ENCODE results near the gene SLC8A2. TPM values are rescaled to one million over a fixed set of nuclear protein-coding genes. Genes with fewer than 3 reads are reported as not detected.

The SLC8A2 gene
- total and polyA plus RNA-seq, 3 donors from 2014 or later = 4.2 to 12.9 (median 5.0) TPM

- Histone ChIP-seq H3K36me3 (ENCODE audit: low read depth, missing control alignments) (no peaks in the 10 kb centered on the region), H3K27ac (peak overlapping the region in 1 of 2 donors; percentile 95), H3K9me3 (no peaks in the 10 kb centered on the region), H3K4me1 (peaks cover 70% of the 10 kb centered on the region), H3K4me3 (no peak overlapping the region), H3K27me3 (no peaks in the 10 kb centered on the region)
- TF ChIP-seq CTCF (IDR thresholded peaks at IDR 0.05) (no peak), POLR2A (IDR thresholded peaks at IDR 0.05) (no peak)
- intact Hi-C loops (cut with DNase I; ENCODE audit: low total_unique reads) = loop anchor here (10.0 kb wide), 1 partner anchor 75 kb away; no protein-coding TSS in a partner anchor
- DNase-seq = no peak
- WGBS, 2 donors = 67 to 72% methylated on average over 6 to 8 of the region's 8 CpGs
Measured at GRCh38 chr19:47509973-47510372, 38.3 kb upstream of the SLC8A2 start.

DNA sequence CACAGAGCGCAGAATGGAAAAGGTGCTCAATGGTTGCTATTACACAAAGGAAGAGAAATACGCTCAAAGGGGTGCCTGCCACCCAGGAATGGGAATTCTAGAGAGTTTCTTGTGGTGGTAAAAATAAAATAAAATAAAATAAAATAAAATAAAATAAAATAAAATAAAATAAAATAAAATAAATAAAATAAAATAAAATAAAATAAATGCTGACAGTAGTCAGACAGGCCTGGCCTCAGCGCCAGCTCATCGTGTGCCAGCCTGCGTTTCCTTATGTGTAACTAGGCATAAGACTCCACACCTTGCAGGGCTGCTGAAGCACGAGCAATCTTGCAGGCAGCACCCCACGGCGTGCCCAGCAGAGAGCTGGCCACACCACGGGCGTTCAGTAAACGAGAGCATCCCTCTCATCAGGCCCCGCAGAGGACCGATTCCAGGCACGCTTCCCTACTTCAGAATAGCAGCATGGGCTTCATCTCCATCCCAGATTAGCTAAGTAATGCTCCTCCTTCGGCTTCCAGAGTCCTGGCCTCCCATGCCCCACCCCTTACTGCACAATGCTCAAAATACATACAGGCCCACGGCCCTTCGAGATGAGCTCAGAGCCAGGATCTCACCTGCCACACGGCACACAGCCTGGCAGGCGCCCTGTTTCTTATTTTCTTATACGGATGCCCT, 37.6 kb upstream of the SLC8A2 start:
- Histone ChIP-seq H3K4me1 (peaks cover 70% of the 10 kb centered on the region), H3K4me3 (no peak overlapping the region), H3K36me3 (ENCODE audit: low read depth, missing control alignments) (no peaks in the 10 kb centered on the region), H3K9me3 (no peaks in the 10 kb centered on the region), H3K27me3 (no peaks in the 10 kb centered on the region), H3K27ac (peak overlapping the region in 1 of 2 donors; percentile 95)
- 87 to 88% methylated on average over 20 of the region's 20 CpGs for WGBS, 2 donors
- TF ChIP-seq CTCF (IDR thresholded peaks at IDR 0.05) (no peak), POLR2A (IDR thresholded peaks at IDR 0.05) (no peak)
- DNase-seq = no peak
- intact Hi-C loops (cut with DNase I; ENCODE audit: low total_unique reads) = no loop called here

- intact Hi-C loops (cut with DNase I; ENCODE audit: low total_unique reads) = no loop called here
- H3K27ac ChIP-seq = no peak overlapping the region
- H3K4me1 ChIP-seq = peaks cover 70% of the 10 kb centered on the region
- DNase-seq = no peak
- WGBS, 2 donors = 87 to 93% methylated on average over 5 of the region's 5 CpGs
- no peak overlapping the region for H3K4me3 ChIP-seq
- TF ChIP-seq CTCF (IDR thresholded peaks at IDR 0.05) (no peak), POLR2A (IDR thresholded peaks at IDR 0.05) (no peak)
- H3K9me3 ChIP-seq = no peaks in the 10 kb centered on the region
- no peaks in the 10 kb centered on the region for H3K27me3 ChIP-seq
- no peaks in the 10 kb centered on the region for H3K36me3 ChIP-seq (ENCODE audit: low read depth, missing control alignments)
Measured at GRCh38 chr19:47508721-47509120, 37.0 kb upstream of the SLC8A2 start.

DNA sequence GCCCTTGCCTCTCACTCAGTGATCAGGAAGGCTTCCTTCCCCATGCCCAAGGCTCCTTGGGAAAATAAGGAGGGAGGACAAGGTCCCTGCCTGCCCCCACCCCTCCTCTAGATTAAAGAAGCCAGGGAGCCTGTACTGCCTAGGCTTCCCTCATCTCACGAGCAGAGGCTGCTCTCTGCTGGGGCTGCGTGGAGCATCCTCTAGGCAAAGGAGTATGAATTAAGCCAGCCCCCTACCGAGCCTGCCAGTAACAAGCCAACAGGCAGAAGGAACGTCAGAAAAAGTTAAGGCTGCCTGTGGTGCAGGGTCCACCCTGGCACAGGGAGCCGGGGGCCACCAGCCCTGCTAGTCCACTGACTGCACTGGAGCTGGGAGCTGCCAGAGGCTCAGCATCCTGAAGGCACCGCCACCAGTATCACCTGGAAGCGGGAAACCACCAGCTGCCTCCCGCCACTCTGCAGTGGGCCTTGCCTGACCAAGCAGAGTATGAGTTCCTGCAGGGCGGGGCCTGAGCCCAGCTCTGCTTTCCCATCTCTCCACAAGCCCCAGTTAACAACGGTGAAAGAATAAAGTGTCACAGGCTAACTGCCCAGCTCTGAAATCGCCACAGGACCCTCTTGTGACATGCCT, 36.3 kb upstream of the SLC8A2 start:
- Histone ChIP-seq H3K4me3 (no peak overlapping the region), H3K4me1 (peaks cover 65% of the 10 kb centered on the region), H3K27me3 (no peaks in the 10 kb centered on the region), H3K9me3 (no peaks in the 10 kb centered on the region), H3K27ac (no peak overlapping the region), H3K36me3 (ENCODE audit: low read depth, missing control alignments) (no peaks in the 10 kb centered on the region)
- 78 to 80% methylated on average over 11 of the region's 11 CpGs for WGBS, 2 donors
- no peak for DNase-seq
- intact Hi-C loops (cut with DNase I; ENCODE audit: low total_unique reads) = no loop called here
- TF ChIP-seq POLR2A (IDR thresholded peaks at IDR 0.05) = no peak
- TF ChIP-seq CTCF (IDR thresholded peaks at IDR 0.05) = no peak
